22Rv1 (cell line): ENCODE data around the gene GBE1.

Source experiments
- CTCF ChIP-seq: fragments of 450-650 bp; IDR thresholded peaks from 2 replicates; pipeline ENCODE4 v1.5.1; 2017; ENCODE audit warnings: mild to moderate bottlenecking
- ZFX ChIP-seq: fragments of 450-650 bp; IDR thresholded peaks from 2 replicates; pipeline ENCODE4 v1.6.1; 2017; ENCODE audit warnings: antibody characterized with exemption, borderline replicate concordance

DNA sequence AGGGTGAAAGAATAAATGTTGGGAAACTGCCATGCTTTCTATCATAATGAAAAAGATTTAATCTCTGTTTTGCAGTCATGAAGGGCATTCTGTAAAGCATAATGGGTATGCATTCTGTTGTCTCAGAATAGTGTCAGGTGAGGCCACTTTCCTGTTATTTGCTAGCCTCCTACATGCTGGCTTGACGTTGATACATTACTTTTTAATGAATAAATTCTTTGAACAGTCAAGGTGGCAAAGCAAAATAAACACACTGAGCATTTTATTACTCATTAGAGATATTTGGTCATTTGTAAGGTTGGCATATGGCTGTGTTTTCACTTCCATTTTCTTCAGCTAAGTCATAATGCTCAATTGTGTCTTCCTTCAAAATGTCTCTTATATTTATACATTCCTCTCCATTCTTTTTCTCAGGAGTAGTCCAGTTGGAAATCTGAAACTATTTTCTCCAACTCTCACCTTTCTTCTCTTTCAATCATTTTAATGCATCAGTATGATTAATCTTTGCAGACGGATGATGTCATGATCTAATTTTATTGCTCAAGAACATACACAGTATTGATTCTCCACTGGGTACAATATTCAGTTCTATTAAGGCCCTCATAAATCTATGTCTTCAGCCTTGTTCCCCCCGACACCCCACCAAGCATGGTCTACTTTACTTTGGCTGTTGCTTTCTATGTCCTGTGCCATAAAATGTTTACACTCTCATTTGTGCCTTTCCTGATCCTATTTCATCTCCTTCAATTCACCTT, 290.7 kb downstream of the GBE1 start:
- TF ChIP-seq CTCF (no peak), ZFX (no peak)
